ENCODE measurements around the gene OR10A6. TPM values are rescaled to one million over a fixed set of nuclear protein-coding genes. Genes with fewer than 3 reads are reported as not detected.

OR10A6 gene
- total and polyA plus RNA-seq, 11 donors: not detected

DNA sequence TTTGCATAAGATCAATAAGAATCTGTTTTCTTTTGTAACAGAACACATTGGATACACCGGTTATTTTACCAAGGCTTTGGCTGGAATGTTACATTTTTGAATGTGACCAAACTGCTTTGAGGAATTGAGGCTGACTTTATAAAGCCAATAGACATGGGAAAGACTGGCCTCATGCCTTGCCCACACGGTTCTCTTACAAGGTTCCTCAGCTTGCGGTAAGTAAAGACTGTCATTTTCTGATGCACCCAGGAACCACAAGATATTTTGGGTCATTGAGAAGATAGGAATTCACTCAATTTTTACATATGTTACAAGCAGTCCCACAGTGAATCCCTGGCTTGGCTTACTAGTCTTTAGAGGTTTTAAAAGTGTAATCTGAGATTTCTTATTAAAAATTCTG lies 23.9 kb downstream of the OR10A6 start:
- no peaks in the 10 kb centered on the region for H3K9me3 ChIP-seq
- 43 to 62% (median 49%) methylated on average over 3 of the region's 3 CpGs for WGBS, 4 donors
- no peaks in the 10 kb centered on the region for H3K36me3 ChIP-seq
- intact Hi-C loops (cut with DNase I): no loop called here
- peaks cover 0 to 22% (median 4%) of the 10 kb centered on the region in 9 donors for H3K27me3 ChIP-seq
- DNase-seq (no peak), ATAC-seq (no peak)
- H3K4me1 ChIP-seq: no peaks in the 10 kb centered on the region
- H3K4me3 ChIP-seq: no peak overlapping the region
- H3K27ac ChIP-seq: no peak overlapping the region
- TF ChIP-seq, protein P1, sequence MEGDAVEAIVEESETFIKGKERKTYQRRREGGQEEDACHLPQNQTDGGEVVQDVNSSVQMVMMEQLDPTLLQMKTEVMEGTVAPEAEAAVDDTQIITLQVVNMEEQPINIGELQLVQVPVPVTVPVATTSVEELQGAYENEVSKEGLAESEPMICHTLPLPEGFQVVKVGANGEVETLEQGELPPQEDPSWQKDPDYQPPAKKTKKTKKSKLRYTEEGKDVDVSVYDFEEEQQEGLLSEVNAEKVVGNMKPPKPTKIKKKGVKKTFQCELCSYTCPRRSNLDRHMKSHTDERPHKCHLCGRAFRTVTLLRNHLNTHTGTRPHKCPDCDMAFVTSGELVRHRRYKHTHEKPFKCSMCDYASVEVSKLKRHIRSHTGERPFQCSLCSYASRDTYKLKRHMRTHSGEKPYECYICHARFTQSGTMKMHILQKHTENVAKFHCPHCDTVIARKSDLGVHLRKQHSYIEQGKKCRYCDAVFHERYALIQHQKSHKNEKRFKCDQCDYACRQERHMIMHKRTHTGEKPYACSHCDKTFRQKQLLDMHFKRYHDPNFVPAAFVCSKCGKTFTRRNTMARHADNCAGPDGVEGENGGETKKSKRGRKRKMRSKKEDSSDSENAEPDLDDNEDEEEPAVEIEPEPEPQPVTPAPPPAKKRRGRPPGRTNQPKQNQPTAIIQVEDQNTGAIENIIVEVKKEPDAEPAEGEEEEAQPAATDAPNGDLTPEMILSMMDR (IDR thresholded peaks at IDR 0.05): no peak
- no peak for TF ChIP-seq POLR2A (IDR thresholded peaks at IDR 0.05)

DNA sequence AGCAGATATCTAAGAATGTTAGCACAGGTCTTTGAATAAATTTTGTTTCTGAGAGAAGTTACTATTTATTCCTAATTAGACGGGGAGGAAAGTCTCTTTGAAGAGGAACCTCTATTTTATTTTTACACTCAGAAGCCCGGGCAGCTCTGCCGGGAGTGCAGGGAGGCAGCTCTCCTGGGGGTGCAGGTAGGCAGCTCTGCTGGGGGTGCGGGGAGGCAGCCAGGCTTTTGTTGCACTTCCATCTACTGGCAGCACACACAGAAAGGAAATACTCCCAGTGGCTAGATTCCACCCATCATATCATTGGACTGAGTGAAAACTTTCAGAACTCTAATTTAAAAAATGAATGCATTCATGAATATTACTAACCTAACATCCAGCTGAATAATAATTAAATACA lies 24.6 kb downstream of the OR10A6 start:
- peaks cover 0 to 20% (median 4%) of the 10 kb centered on the region in 9 donors for H3K27me3 ChIP-seq
- TF ChIP-seq POLR2A (IDR thresholded peaks at IDR 0.05): no peak
- TF ChIP-seq, protein P1 (IDR thresholded peaks at IDR 0.05): no peak
- 19 to 30% (median 26%) methylated on average over 4 of the region's 4 CpGs for WGBS, 4 donors
- no peaks in the 10 kb centered on the region for H3K9me3 ChIP-seq
- no peak overlapping the region for H3K27ac ChIP-seq
- DNase-seq (no peak), ATAC-seq (no peak)
- no peaks in the 10 kb centered on the region for H3K4me1 ChIP-seq
- intact Hi-C loops (cut with DNase I): no loop called here
- no peaks in the 10 kb centered on the region for H3K36me3 ChIP-seq
- H3K4me3 ChIP-seq: no peak overlapping the region

DNA sequence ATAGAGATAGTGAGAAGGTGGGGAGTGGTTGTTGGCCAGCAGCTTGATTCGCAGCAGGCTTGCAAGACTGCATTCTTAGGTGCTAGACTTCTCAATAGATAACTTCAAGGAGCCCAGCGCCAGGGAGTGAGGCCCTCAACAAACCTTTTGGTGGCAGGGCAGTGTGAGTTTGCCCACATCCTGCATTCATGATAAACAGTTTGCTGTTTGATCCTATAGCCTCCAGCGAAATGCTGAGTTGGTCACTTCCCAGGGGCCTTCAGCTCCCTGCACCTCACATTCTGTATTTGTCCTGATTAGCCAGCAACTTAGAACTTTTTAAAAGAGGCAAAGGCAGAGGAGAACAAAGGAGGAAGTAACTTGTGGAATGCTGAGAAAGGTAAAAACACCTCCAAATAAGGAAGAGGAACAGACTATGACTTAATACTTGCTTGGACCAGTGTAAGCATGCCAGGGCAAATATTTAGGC lies 25.1 kb downstream of the OR10A6 start:
- intact Hi-C loops (cut with DNase I): no loop called here
- Histone ChIP-seq H3K9me3 (no peaks in the 10 kb centered on the region), H3K36me3 (no peaks in the 10 kb centered on the region), H3K27me3 (peaks cover 0 to 17% (median 4%) of the 10 kb centered on the region in 9 donors), H3K4me3 (no peak overlapping the region), H3K27ac (no peak overlapping the region), H3K4me1 (no peaks in the 10 kb centered on the region)
- ATAC-seq: no peak
- WGBS, 4 donors: 31 to 38% (median 36%) methylated on average over 3 of the region's 3 CpGs
- no peak for TF ChIP-seq POLR2A (IDR thresholded peaks at IDR 0.05)
- TF ChIP-seq, protein P1 (IDR thresholded peaks at IDR 0.05): no peak
- DNase-seq: no peak

DNA sequence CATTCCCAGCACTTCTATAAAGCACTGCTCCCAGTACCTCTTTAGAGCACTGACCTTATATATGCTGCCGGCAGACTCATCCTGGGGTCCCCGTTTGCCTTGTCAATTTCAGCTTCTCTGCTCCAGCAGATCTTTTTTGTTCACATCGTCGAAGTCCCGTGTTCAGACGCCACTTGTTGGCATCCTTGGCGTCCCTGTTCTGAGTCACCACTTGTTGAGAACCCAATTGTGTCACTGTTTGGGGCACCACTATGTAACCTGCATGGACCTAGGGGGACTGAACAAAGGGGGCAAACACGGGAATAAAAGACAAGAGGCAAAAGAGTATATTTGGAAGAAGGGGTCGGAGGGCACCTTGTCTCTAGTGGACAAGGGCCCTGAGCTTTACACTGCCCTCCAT lies 25.5 kb downstream of the OR10A6 start:
- DNase-seq: no peak
- TF ChIP-seq, protein P1 (IDR thresholded peaks at IDR 0.05): no peak
- TF ChIP-seq POLR2A (IDR thresholded peaks at IDR 0.05): no peak
- ATAC-seq: no peak
- Histone ChIP-seq H3K27ac (no peak overlapping the region), H3K27me3 (peaks cover 0 to 17% (median 4%) of the 10 kb centered on the region in 9 donors), H3K36me3 (no peaks in the 10 kb centered on the region), H3K4me3 (no peak overlapping the region), H3K9me3 (no peaks in the 10 kb centered on the region), H3K4me1 (no peaks in the 10 kb centered on the region)
- intact Hi-C loops (cut with DNase I): no loop called here
- 67 to 72% (median 69%) methylated on average over 9 of the region's 9 CpGs for WGBS, 4 donors
